HCEC 1CT (cell line): ENCODE results near the gene CNNM4.
A peak's percentile ranks its signal among the peaks of the same experiment; 100 is the strongest.

Experiments used
- DNase-seq: peaks from one replicate; pipeline ENCODE4 v3.0.0-alpha.2; 2017

The CNNM4 gene

DNA sequence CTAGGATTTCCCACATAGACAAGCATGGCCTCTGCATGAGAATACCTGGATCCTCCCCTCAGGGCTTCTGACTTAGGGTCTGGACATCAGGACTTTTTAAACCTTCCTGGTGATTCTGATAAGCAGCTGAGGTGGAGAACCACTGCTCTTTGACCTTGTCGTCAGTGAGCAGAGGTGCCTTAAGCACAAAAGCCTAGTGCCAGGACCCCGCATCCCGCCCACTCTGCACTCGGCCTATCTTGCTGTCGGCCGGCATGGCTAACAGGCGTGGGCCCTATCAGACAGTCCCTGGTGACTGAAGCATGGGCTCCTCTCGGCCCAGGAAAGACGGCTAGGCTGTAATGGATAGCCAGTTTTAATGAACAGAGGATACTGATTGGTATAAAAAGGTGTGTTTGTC lies 76.9 kb downstream of the CNNM4 start:
- no peak for DNase-seq

DNA sequence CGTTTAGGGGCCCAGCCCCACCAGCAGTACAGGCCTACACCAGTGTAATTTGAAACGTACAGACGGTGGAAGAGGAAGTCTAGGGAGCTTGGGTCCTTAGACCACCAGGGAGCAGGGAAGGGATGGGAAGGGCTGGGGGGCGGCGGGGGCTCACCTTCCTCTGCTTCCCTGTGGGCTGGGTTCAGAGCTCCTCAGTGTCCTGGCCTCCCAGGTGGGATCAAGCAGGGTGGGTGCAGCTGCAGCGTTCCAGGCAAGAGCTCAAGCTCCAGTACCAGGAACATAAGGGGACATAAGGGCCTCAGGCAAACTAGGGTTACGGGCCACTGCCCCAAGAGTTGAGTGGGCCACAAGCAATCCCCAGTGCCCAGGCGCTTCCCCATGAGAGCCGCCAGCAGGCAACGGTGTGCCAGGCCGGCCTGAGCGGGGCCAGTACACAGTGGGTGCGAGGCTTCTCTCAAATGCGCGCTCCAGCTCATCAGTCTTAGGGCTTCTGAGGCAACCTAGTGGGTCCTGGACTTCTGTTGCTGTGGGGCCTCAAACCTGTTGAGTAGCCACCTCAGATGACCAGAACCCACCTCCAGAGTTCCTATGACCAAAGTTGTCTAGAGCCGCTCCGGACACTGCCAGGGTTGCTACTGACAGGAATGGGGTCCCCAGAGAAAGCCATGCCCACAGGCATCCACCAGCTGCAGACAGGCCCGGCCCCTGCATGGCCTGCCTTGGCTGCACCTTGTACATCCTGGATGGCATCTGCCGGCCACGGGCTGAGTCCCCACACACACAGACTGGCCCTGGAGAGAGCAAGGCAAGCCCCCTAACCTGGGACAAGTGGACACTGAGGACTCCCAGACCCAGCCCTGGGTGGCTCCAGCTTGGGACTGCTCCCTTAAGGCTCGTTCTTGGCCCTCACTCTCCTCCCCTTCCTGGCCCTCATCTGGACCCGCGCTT lies 77.9 kb downstream of the CNNM4 start:
- no peak for DNase-seq

GRCh38 chr2:96839293-96839874 lies 78.7 kb downstream of the CNNM4 start:
- no peak for DNase-seq

- DNase-seq = no peak
Measured at GRCh38 chr2:96839875-96840850, 79.5 kb downstream of the CNNM4 start.

DNA sequence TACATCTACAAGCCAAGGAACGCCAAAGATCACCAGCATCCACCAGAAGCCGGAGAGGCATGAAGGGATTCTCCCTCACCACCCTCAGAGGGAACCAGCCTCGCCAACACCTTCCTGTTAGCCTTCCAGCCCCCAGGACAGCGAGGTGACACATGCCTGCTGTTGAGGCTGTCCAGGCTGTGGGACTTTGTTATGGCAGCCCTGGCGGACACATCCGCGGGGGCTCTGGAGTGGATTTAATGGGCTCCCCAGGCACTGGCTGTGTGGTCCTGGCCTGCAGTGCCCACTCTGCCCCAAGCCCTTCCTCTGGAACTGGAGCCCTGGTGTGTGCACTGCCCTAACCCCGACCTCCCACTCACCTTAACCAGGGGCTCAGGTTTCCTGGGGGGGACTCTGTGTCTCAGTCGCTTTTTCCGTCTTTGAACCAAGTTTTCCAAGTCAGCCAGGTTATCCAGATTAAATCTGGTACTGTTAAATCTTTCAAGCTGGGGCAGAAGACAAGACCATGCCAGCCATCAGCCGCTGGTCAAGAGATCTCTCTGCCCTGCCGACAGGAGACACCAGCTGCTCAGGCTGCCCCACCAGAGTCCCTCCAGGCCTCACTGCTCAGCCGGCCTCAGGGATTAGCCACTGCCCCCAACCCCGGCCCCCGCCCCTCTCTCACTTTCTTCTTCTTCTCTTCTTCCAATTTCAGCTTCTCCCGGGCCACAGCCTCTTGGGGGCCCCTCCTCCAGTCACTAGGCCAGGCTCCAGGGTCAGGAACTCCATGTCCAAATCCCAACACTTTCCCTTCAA lies 81.2 kb downstream of the CNNM4 start:
- no peak for DNase-seq

GRCh38 chr2:96842600-96842999 lies 81.9 kb downstream of the CNNM4 start:
- DNase-seq = no peak

DNA sequence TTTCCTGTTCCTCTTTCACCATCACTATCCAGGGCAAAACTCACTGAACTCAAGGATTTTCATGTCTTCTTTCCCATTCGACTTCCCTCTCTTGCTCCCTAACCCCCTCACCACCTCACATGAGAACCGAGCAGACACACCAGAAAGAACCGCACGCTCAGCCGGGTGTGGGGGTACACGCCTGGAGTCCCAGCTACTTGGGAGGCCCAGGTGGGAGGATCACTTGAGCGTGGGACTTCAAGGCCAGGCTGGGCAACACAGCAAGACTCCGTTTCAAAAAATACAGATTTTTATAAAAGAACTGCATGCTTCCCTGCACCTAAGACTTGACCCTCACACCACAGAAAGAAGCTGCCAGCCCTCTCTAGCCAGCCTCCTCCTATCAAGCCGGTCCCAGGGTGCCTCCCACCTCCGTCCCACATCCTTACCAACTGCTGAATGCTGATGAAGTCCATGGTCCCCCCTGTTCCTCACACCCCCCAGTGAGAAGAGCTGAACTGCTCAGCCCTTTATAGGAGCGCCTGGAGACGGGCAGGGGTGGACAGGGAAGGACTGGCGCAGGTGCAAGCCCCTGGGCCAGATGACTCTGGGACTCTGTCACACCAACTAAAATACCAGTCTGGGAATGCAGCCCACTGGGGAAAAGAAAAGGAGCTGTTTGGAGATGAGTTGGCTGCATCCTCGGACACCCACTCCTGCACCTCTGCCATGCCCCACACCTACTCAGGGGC lies 83.0 kb downstream of the CNNM4 start, which contains the start of gene ANKRD23:
Gene ANKRD23, minus strand, starts transcription at position 484 of the 731 bp plus-strand sequence. Its CDS starts 29 bp downstream, at position 455.
- DNase-seq = no peak

DNA sequence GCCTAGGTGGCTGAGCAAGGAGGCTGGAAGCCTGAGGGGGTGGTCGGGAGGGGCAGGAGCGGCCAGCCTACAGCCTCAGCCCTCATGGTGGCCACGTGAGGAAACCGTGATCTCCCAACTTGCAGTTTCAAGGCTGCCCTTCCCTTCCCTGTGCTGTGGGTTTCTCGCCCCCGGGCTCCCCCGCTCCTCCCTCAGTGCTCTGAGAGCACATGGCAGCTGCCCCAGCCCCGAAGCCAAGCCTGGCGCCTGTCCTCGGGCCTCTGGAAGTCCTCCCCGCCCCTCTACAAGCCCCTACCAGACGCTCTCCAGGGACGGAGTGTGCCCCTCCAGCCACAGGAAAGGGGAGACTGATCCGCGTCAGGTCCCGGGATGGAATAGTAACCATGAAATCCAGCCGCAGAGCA lies 83.7 kb downstream of the CNNM4 start:
- no peak for DNase-seq

- DNase-seq = no peak
Measured at GRCh38 chr2:96846825-96847224, 86.1 kb downstream of the CNNM4 start.

DNA sequence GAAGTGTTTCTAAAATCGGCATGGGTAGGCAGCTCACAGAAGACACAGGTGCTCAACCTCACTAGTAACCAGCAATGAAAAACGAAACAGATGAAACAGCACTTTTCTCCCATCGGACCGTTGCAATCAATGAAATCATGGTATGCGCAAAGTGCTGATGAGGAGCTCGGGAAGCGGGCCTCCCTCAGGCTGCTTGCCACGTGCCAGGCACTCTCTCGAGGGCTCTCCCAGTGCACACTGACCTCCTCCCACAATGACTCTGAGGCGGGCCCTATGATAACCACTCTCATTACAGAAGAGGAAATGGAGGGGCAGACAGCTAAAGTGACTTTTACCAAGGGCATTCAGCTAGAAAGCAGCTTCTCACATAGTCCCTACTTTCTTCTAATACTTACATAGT lies 86.9 kb downstream of the CNNM4 start:
- no peak for DNase-seq

GRCh38 chr2:96848264-96848663 lies 87.6 kb downstream of the CNNM4 start:
- DNase-seq = no peak

DNA sequence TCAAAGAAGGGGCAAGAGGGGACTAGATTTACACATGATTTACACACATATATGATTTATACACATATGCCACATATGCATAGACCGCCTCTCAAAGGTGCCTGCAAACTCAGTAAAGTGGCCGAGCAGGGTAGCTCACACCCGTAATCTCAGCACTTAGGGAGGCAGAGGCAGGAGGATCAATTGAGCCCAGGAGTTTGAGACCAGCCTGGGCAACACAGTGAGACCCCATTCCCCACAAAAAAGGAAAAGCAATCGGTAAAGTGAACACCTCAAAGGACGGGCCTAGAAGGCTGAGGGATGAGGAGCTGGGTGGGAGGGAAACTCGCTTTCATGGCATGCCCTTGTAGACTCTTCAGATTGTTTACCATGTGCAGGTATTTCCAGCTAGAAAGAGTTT lies 92.0 kb downstream of the CNNM4 start:
- DNase-seq = no peak

- DNase-seq = no peak
Measured at GRCh38 chr2:96853321-96853720, 92.6 kb downstream of the CNNM4 start.

GRCh38 chr2:96856776-96857666 lies 96.3 kb downstream of the CNNM4 start:
- DNase-seq = no peak

GRCh38 chr2:96857667-96858372 lies 97.1 kb downstream of the CNNM4 start, which contains the start of gene ANKRD39:
TSS of gene ANKRD39 (minus strand) at chr2:96858016. CDS start at chr2:96857987, 29 bp downstream.
- peak; percentile 98 for DNase-seq

DNA sequence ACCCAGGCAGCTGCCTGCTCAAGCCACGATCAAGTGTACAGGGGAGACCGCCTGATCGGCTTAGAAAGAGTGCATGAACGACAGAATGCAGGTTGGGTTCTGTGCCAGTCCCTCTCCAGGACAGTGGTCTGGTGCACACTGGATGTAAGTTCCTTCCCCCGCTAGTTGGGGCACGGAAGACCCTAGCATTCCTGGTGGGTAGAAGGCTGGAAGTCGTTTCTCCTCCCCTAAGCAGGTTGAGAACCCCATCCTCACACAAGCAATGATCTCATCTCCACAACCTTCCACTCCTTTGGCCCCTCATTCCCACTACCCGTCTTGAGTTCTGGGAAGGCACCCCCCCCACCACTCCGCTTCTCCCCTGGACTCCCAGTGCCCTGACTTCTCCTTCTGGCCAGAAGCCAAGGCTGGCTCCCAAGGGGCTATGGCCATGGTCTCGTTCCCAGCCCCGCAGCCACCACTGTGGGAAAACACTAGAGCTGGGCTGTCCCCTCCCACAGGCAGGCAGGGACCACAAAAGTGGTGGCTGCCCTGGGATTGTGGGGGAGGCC lies 98.5 kb downstream of the CNNM4 start:
- DNase-seq = no peak

DNA sequence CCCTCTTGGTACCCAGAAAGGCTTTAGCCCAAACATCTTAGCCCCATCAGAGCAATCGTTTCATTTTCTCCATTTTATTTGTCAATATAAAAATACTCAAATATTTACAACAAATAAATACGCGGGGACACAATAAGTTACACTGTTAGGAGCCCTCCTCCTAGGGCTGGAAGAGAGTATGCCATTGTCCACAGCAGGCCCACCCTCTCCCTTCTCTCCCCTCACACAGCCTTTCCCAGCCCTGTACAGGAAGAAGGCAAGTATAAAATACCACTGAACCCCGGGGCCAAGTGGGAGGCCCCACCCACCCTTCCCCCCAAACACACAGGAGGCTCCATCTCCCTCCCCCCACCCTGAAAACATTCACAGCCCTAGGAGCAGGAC lies 99.0 kb downstream of the CNNM4 start:
- DNase-seq = no peak

GRCh38 chr2:96860065-96861029 lies 99.6 kb downstream of the CNNM4 start:
- no peak for DNase-seq
